A549 (cell line): ENCODE results near the gene OR9A2. TPM values are rescaled to one million over a fixed set of nuclear protein-coding genes. Genes with fewer than 3 reads are reported as not detected.
A peak's percentile ranks its signal among the peaks of the same experiment; 100 is the strongest.

Experiments
- ATAC-seq, 2 experiments: fragments of 200-7000 bp in 1 of 2; fragments of >200 bp in 1 of 2; cut with Nextera tagmentation in 1 of 2; cut with Tn5 transposase in 1 of 2; 3 replicates each; pipeline versions ENCODE4 v1.8.0 to v1.9.1; 2018 to 2020; ENCODE audit warnings: mild to moderate bottlenecking in 1 of 2, moderate library complexity in 1 of 2
- CTCF ChIA-PET: fragments of 300-600 bp; sonication (Branson Sonifier 250); formaldehyde crosslinking; extraction: SDS; loops from one replicate; lab custom pipeline; 2021; ENCODE audit warnings: antibody characterized with exemption, inconsistent platforms; lab: Yijun Ruan, JAX
- POLR2A ChIA-PET: fragments of 350-600 bp; formaldehyde crosslinking; extraction: SDS; loops from one replicate; lab custom pipeline; 2021; ENCODE audit warnings: antibody characterized with exemption, inconsistent platforms; lab: Yijun Ruan, JAX
- DNase-seq, 2 experiments: peaks; one replicate each; pipeline versions ENCODE4 v3.0.0 to v3.0.0-alpha.2; 2011 to 2016; ENCODE audit warnings: low read depth in 1 of 2, low spot score in 1 of 2
- FAIRE-seq: peaks from 2 replicates; lab custom pipeline; 2011; peaks lifted over from hg19 to GRCh38; lab: Jason Lieb, UNC
- H3K27ac ChIP-seq, 2 experiments: fragments of >200 bp; sonication (Bioruptor Twin); formaldehyde crosslinking; 3 replicates each; pipeline ENCODE4 v1.5.1; 2016 to 2017
- H3K4me1 ChIP-seq: fragments of >200 bp; sonication (Bioruptor Twin); formaldehyde crosslinking; 3 replicates; pipeline ENCODE4 v1.6.1; 2016
- H3K4me2 ChIP-seq: fragments of >200 bp; sonication (Bioruptor Twin); formaldehyde crosslinking; 3 replicates; pipeline ENCODE4 v1.6.1; 2016
- H3K4me3 ChIP-seq: fragments of >200 bp; sonication (Bioruptor Twin); formaldehyde crosslinking; 3 replicates; pipeline ENCODE4 v1.5.1; 2016
- H3K9me3 ChIP-seq: fragments of >200 bp; sonication (Bioruptor Twin); formaldehyde crosslinking; 3 replicates; pipeline ENCODE4 v1.6.1; 2016
- BHLHE40 ChIP-seq: IDR thresholded peaks from 2 replicates; pipeline ENCODE4 v1.6.1; 2012; ENCODE audit warnings: low read depth, low read length, inconsistent platforms
- CHD4 ChIP-seq: fragments of 200-600 bp; sonication (generic); IDR thresholded peaks from 2 replicates; pipeline ENCODE4 v1.6.1; 2016; ENCODE audit warnings: antibody characterized with exemption, mild to moderate bottlenecking, borderline replicate concordance
- EHF ChIP-seq: fragments of 250-450 bp; sonication (Bioruptor Pico); IDR thresholded peaks from 2 replicates; pipeline ENCODE4 v1.5.0; 2020; ENCODE audit warnings: mild to moderate bottlenecking
- EHMT2 ChIP-seq: fragments of 200-600 bp; sonication (generic); IDR thresholded peaks from 2 replicates; pipeline ENCODE4 v1.6.1; 2016; ENCODE audit warnings: antibody characterized with exemption, low read depth, mild to moderate bottlenecking, moderate library complexity
- EP300 ChIP-seq, 2 experiments: fragments of >200 bp; sonication (Bioruptor Twin); formaldehyde crosslinking; IDR thresholded peaks; 2 replicates in 1 of 2; 3 replicates in 1 of 2; pipeline ENCODE4 v1.6.1; 2016 to 2017
- ESRRA ChIP-seq: fragments of 150-350 bp; IDR thresholded peaks from 2 replicates; pipeline ENCODE4 v1.6.1; 2014; ENCODE audit warnings: mild to moderate bottlenecking, low read length, borderline replicate concordance
- FOSB ChIP-seq: fragments of 250-450 bp; sonication (Bioruptor Pico); IDR thresholded peaks from 2 replicates; pipeline ENCODE4 v1.5.0; 2020; ENCODE audit warnings: mild to moderate bottlenecking, moderate library complexity
- FOSL2 ChIP-seq, 2 experiments: fragments of 450-650 bp in 1 of 2; fragments of >200 bp in 1 of 2; sonication (Bioruptor Twin) in 1 of 2; formaldehyde crosslinking; IDR thresholded peaks; 2 replicates each; pipeline versions ENCODE4 v1.5.0 to v1.6.1; 2016 to 2020; ENCODE audit warnings: mild to moderate bottlenecking in 1 of 2, moderate library complexity in 1 of 2
- FOXS1 ChIP-seq: fragments of 250-450 bp; sonication (Bioruptor Pico); IDR thresholded peaks from 2 replicates; pipeline ENCODE4 v1.5.0; 2020; ENCODE audit warnings: mild to moderate bottlenecking, moderate library complexity
- HEYL ChIP-seq: fragments of 250-450 bp; sonication (Bioruptor Pico); IDR thresholded peaks from 2 replicates; pipeline ENCODE4 v1.8.0; 2021; ENCODE audit warnings: mild to moderate bottlenecking, moderate library complexity
- HOXB13 ChIP-seq: fragments of 250-450 bp; sonication (Bioruptor Pico); IDR thresholded peaks from 2 replicates; pipeline ENCODE4 v1.5.0; 2020; ENCODE audit warnings: low read depth, mild to moderate bottlenecking, moderate library complexity
- JUN ChIP-seq, 2 experiments: fragments of >200 bp; sonication (Bioruptor Twin); formaldehyde crosslinking; IDR thresholded peaks; 2 replicates in 1 of 2; 3 replicates in 1 of 2; pipeline ENCODE4 v1.6.1; 2016 to 2017
- MAFK ChIP-seq: fragments of 450-650 bp; IDR thresholded peaks from 2 replicates; pipeline ENCODE4 v1.6.1; 2014; ENCODE audit not compliant: partially characterized antibody
- MYC ChIP-seq: IDR thresholded peaks from 2 replicates; pipeline ENCODE4 v1.6.1; 2012; ENCODE audit warnings: mild to moderate bottlenecking, inconsistent platforms, low read length, improper control_type of control experiment, borderline replicate concordance
- POLR2A ChIP-seq: IDR thresholded peaks from 2 replicates; pipeline ENCODE4 v1.6.1; 2012; ENCODE audit warnings: mild to moderate bottlenecking, low read length
- RAD21 ChIP-seq, 2 experiments: fragments of >200 bp in 1 of 2; sonication (Bioruptor Twin) in 1 of 2; formaldehyde crosslinking in 1 of 2; IDR thresholded peaks in 1 of 2; conservative IDR thresholded peaks in 1 of 2; 2 replicates in 1 of 2; 3 replicates in 1 of 2; pipeline ENCODE4 v1.6.1; 2012 to 2018; ENCODE audit warnings: inconsistent platforms in 1 of 2
- RARB ChIP-seq: fragments of 250-450 bp; sonication (Bioruptor Pico); IDR thresholded peaks from 2 replicates; pipeline ENCODE4 v1.8.0; 2021; ENCODE audit warnings: mild to moderate bottlenecking, moderate library complexity
- RCOR1 ChIP-seq: fragments of 150-350 bp; IDR thresholded peaks from 2 replicates; pipeline ENCODE4 v1.6.1; 2014; ENCODE audit warnings: antibody characterized with exemption, low read length, low read depth
- RFX5 ChIP-seq: fragments of 450-650 bp; IDR thresholded peaks from 2 replicates; pipeline ENCODE4 v1.7.1; 2014; ENCODE audit warnings: antibody characterized with exemption, mild to moderate bottlenecking, moderate library complexity
- RNF2 ChIP-seq: fragments of 200-600 bp; sonication (generic); IDR thresholded peaks from 2 replicates; pipeline ENCODE4 v1.6.1; 2016; ENCODE audit warnings: low read depth, mild to moderate bottlenecking, antibody characterized with exemption, moderate library complexity, borderline replicate concordance
- SMC3 ChIP-seq: fragments of >200 bp; sonication (Bioruptor Twin); formaldehyde crosslinking; IDR thresholded peaks from 3 replicates; pipeline ENCODE4 v1.6.1; 2018; ENCODE audit warnings: inconsistent platforms
- TP53 ChIP-seq: fragments of 250-450 bp; sonication (Bioruptor Pico); IDR thresholded peaks from 2 replicates; pipeline ENCODE4 v1.5.0; 2021; ENCODE audit warnings: mild to moderate bottlenecking, moderate library complexity
- ZC3H11A ChIP-seq: fragments of 450-650 bp; IDR thresholded peaks from 2 replicates; pipeline ENCODE4 v1.6.1; 2014; ENCODE audit warnings: antibody characterized with exemption, mild to moderate bottlenecking
- ZFP36 ChIP-seq: fragments of 450-650 bp; IDR thresholded peaks from 2 replicates; pipeline ENCODE4 v1.6.1; 2014; ENCODE audit warnings: borderline replicate concordance; ENCODE audit not compliant: partially characterized antibody
- ZSCAN20 ChIP-seq: fragments of 250-450 bp; sonication (Bioruptor Pico); IDR thresholded peaks from 2 replicates; pipeline ENCODE4 v1.8.0; 2022; ENCODE audit warnings: mild to moderate bottlenecking, moderate library complexity
- WGBS: methylation state at CpG from one replicate; pipeline ENCODE4 v1.1.6; 2017; ENCODE audit errors: missing lambda C conversion rate; 5-methylcytosine and 5-hydroxymethylcytosine counted together
- polyA plus RNA-seq, 4 experiments: library from polyadenylated mRNA; depleted of rRNA in 3 of 4; stranded (reverse); fragments of >200 nt; fragmentation: RNase III in 1 of 4; extraction: RNeasy Plus Mini Kit Qiagen cat#74134 plus additional on column Dnase treatment in 1 of 4; gene quantifications; 2 replicates in 3 of 4; 3 replicates in 1 of 4; pipeline ENCODE4 v1.2.3, GENCODE V29; 2011 to 2017
- TF ChIP-seq, protein P1 (sequence below): IDR thresholded peaks from 2 replicates; pipeline ENCODE4 v1.6.1; 2012; ENCODE audit warnings: low read depth, borderline replicate concordance
- TF ChIP-seq, protein P2 (sequence below): IDR thresholded peaks from 2 replicates; pipeline ENCODE4 v1.6.1; 2012
- TF ChIP-seq, protein P3 (sequence below): fragments of 200-600 bp; sonication (generic); IDR thresholded peaks from 2 replicates; pipeline ENCODE4 v1.6.1; 2016; ENCODE audit warnings: antibody characterized with exemption, mild to moderate bottlenecking, moderate library complexity
- TF ChIP-seq, protein P4 (sequence below): fragments of >200 bp; sonication (Bioruptor Twin); formaldehyde crosslinking; IDR thresholded peaks from 2 replicates; pipeline ENCODE4 v1.6.1; 2016
- TF ChIP-seq, protein P5 (sequence below): fragments of >200 bp; sonication (Bioruptor Twin); formaldehyde crosslinking; IDR thresholded peaks from 3 replicates; pipeline ENCODE4 v1.5.1; 2016

OR9A2 gene
- polyA plus RNA-seq, 2 of the 4 experiments (the other 2 are of a cell fraction) = not detected

DNA sequence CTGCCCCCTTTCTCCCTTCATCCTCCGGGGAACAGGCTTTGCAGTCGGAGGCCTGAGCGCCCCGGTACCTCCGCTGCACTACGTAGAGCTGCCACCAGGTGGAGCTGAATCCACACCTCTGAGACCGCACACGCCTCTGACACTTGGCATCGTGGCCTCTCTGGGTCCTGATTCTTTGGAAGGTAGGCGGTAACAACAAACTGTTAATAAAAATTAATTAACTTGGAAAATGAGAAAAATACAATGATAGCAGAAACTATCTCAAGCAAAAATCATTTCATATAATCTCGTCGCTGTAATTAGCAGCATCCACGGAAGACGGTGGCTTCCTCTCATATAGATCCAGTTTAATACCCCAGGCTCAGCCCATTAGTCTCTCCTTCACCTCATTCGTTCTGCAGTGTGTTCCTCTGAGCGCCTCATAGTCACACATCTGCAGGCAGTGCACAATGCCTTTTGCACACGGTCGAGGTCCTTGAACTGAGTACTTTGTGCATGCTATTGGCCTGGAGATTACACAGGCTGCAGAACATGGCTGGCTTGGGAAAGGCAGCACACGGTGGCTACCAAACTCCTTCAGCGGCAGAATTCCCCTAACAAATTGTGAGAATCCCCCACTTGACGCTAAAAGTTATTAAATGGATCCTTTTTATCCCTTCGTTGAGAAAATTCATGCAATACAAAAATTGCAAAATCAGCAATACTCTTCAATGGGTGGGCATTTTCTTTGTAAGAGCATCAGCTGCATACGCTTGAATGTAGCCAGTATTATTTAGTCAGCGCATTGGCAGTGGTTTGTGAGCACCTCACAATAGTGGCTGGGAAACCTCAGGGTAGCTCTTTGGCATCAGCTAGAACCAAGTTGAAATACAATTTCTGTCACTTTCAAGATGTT is 18.7 kb downstream of the OR9A2 start:
- Histone ChIP-seq H3K9me3 (no peaks in the 10 kb centered on the region), H3K4me1 (no peaks in the 10 kb centered on the region), H3K27ac (no peak overlapping the region), H3K4me2 (no peak overlapping the region), H3K4me3 (no peak overlapping the region)
- TF ChIP-seq FOSL2 (IDR thresholded peaks at IDR 0.05) = no peak
- TF ChIP-seq FOSL2 (CRISPR knock-in tag; IDR thresholded peaks at IDR 0.05) = no peak
- TF ChIP-seq ZFP36 = no peak
- TF ChIP-seq FOXS1 (CRISPR knock-in tag) = no peak
- no peak for TF ChIP-seq HEYL (CRISPR knock-in tag)
- TF ChIP-seq, protein P1, sequence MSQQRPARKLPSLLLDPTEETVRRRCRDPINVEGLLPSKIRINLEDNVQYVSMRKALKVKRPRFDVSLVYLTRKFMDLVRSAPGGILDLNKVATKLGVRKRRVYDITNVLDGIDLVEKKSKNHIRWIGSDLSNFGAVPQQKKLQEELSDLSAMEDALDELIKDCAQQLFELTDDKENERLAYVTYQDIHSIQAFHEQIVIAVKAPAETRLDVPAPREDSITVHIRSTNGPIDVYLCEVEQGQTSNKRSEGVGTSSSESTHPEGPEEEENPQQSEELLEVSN = no peak
- TF ChIP-seq RFX5 = no peak
- no peak for TF ChIP-seq EP300 (IDR thresholded peaks at IDR 0.05)
- TF ChIP-seq, protein P2, sequence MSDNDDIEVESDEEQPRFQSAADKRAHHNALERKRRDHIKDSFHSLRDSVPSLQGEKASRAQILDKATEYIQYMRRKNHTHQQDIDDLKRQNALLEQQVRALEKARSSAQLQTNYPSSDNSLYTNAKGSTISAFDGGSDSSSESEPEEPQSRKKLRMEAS = no peak
- no peak for TF ChIP-seq EHMT2
- TF ChIP-seq, protein P3, sequence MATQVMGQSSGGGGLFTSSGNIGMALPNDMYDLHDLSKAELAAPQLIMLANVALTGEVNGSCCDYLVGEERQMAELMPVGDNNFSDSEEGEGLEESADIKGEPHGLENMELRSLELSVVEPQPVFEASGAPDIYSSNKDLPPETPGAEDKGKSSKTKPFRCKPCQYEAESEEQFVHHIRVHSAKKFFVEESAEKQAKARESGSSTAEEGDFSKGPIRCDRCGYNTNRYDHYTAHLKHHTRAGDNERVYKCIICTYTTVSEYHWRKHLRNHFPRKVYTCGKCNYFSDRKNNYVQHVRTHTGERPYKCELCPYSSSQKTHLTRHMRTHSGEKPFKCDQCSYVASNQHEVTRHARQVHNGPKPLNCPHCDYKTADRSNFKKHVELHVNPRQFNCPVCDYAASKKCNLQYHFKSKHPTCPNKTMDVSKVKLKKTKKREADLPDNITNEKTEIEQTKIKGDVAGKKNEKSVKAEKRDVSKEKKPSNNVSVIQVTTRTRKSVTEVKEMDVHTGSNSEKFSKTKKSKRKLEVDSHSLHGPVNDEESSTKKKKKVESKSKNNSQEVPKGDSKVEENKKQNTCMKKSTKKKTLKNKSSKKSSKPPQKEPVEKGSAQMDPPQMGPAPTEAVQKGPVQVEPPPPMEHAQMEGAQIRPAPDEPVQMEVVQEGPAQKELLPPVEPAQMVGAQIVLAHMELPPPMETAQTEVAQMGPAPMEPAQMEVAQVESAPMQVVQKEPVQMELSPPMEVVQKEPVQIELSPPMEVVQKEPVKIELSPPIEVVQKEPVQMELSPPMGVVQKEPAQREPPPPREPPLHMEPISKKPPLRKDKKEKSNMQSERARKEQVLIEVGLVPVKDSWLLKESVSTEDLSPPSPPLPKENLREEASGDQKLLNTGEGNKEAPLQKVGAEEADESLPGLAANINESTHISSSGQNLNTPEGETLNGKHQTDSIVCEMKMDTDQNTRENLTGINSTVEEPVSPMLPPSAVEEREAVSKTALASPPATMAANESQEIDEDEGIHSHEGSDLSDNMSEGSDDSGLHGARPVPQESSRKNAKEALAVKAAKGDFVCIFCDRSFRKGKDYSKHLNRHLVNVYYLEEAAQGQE = no peak
- TF ChIP-seq JUN (IDR thresholded peaks at IDR 0.05) = no peak
- TF ChIP-seq RARB (CRISPR knock-in tag) = no peak
- TF ChIP-seq, protein P4, sequence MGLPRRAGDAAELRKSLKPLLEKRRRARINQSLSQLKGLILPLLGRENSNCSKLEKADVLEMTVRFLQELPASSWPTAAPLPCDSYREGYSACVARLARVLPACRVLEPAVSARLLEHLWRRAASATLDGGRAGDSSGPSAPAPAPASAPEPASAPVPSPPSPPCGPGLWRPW = no peak
- no peak for TF ChIP-seq CHD4
- no peak for TF ChIP-seq FOSB (CRISPR knock-in tag)
- TF ChIP-seq, protein P5, sequence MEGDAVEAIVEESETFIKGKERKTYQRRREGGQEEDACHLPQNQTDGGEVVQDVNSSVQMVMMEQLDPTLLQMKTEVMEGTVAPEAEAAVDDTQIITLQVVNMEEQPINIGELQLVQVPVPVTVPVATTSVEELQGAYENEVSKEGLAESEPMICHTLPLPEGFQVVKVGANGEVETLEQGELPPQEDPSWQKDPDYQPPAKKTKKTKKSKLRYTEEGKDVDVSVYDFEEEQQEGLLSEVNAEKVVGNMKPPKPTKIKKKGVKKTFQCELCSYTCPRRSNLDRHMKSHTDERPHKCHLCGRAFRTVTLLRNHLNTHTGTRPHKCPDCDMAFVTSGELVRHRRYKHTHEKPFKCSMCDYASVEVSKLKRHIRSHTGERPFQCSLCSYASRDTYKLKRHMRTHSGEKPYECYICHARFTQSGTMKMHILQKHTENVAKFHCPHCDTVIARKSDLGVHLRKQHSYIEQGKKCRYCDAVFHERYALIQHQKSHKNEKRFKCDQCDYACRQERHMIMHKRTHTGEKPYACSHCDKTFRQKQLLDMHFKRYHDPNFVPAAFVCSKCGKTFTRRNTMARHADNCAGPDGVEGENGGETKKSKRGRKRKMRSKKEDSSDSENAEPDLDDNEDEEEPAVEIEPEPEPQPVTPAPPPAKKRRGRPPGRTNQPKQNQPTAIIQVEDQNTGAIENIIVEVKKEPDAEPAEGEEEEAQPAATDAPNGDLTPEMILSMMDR = peak; percentile 93
- peak; percentile 98 for TF ChIP-seq SMC3
- TF ChIP-seq ESRRA = no peak
- TF ChIP-seq POLR2A = no peak
- no peak for TF ChIP-seq ZC3H11A
- peak; percentile 96 for TF ChIP-seq MAFK
- TF ChIP-seq RCOR1 = no peak
- TF ChIP-seq TP53 (CRISPR knock-in tag) = no peak
- TF ChIP-seq MYC = no peak
- TF ChIP-seq ZSCAN20 (CRISPR knock-in tag) = no peak
- no peak for TF ChIP-seq EHF (CRISPR knock-in tag)
- no peak for TF ChIP-seq RNF2
- TF ChIP-seq RAD21 (conservative IDR thresholded peaks at IDR 0.05 in 1 of 2, IDR thresholded peaks at IDR 0.05 in 1 of 2) = peak; percentile 93 to 94
- TF ChIP-seq BHLHE40 = no peak
- no peak for TF ChIP-seq HOXB13 (CRISPR knock-in tag)
- POLR2A ChIA-PET = interaction anchor here (0.6 to 0.7 kb wide), 2 partner anchors 207 to 216 kb away, joined by 3 to 4 read pairs; no protein-coding TSS in a partner anchor
- CTCF ChIA-PET = interaction anchor here (0.7 to 11.7 kb wide), 19 partner anchors 9 to 404 kb away, joined by 3 to 175 read pairs (median 3); partner anchors contain the start of gene EPHB6
- ATAC-seq (peak; percentile 94 to 97), FAIRE-seq (no peak), DNase-seq (peak; percentile 63 to 66)
- 28% methylated on average over 24 of the region's 24 CpGs for WGBS
